ENCODE data around the gene RPS27L. TPM values are rescaled to one million over a fixed set of nuclear protein-coding genes. Genes with fewer than 3 reads are reported as not detected.
"Not testable (repeated sequence)": the region's sequence is repeated elsewhere in the genome, so short reads cannot be mapped to it uniquely, and the experiment has no call there.

RPS27L gene
- total RNA-seq, 1 experiment from 2014 or later = 72.8 TPM

- Histone ChIP-seq H3K4me2 (ENCODE audit: low read depth, low read length, poor library complexity, severe bottlenecking) (no peak overlapping the region), H3K9me2 (replicated peaks; ENCODE audit: insufficient read depth, low read length) (no peaks in the 10 kb centered on the region), H3K36me3 (ENCODE audit: insufficient read depth, low read length) (no peaks in the 10 kb centered on the region), H3K79me2 (ENCODE audit: low read length) (no peaks in the 10 kb centered on the region), H3K27ac (ENCODE audit: low read length) (no peak overlapping the region), H4K20me1 (ENCODE audit: insufficient read depth, low read depth, low read length) (no peaks in the 10 kb centered on the region), H3K4me1 (ENCODE audit: low read length) (no peaks in the 10 kb centered on the region), H3K9ac (ENCODE audit: low read length) (no peak overlapping the region), H2AFZ (ENCODE audit: low read length) (no peak overlapping the region), H3K9me3 (ENCODE audit: low read length) (peaks cover 5% of the 10 kb centered on the region; the same call in 1 of the 2 replicates), H3K27me3 (ENCODE audit: low read length) (no peaks in the 10 kb centered on the region), H3K4me3 (ENCODE audit: low read length) (no peak overlapping the region)
- no peak for DNase-seq
Measured at GRCh38 chr15:63109920-63110319, 47.4 kb downstream of the RPS27L start.

- DNase-seq = no peak
- Histone ChIP-seq H2AFZ (ENCODE audit: low read length) (no peak overlapping the region), H3K27me3 (ENCODE audit: low read length) (no peaks in the 10 kb centered on the region), H3K9me3 (ENCODE audit: low read length) (peaks cover 5% of the 10 kb centered on the region; the same call in 1 of the 2 replicates), H3K4me3 (ENCODE audit: low read length) (no peak overlapping the region), H3K4me1 (ENCODE audit: low read length) (no peaks in the 10 kb centered on the region), H3K9me2 (replicated peaks; ENCODE audit: insufficient read depth, low read length) (no peaks in the 10 kb centered on the region), H3K79me2 (ENCODE audit: low read length) (no peaks in the 10 kb centered on the region), H3K27ac (ENCODE audit: low read length) (no peak overlapping the region), H3K36me3 (ENCODE audit: insufficient read depth, low read length) (no peaks in the 10 kb centered on the region), H3K4me2 (ENCODE audit: low read depth, low read length, poor library complexity, severe bottlenecking) (no peak overlapping the region), H3K9ac (ENCODE audit: low read length) (no peak overlapping the region), H4K20me1 (ENCODE audit: insufficient read depth, low read depth, low read length) (no peaks in the 10 kb centered on the region)
Measured at GRCh38 chr15:63109498-63109897, 47.8 kb downstream of the RPS27L start.

- Histone ChIP-seq H3K27me3 (ENCODE audit: low read length) (no peaks in the 10 kb centered on the region), H4K20me1 (ENCODE audit: insufficient read depth, low read depth, low read length) (no peaks in the 10 kb centered on the region), H2AFZ (ENCODE audit: low read length) (no peak overlapping the region), H3K79me2 (ENCODE audit: low read length) (no peaks in the 10 kb centered on the region), H3K4me2 (ENCODE audit: low read depth, low read length, poor library complexity, severe bottlenecking) (no peak overlapping the region), H3K9ac (ENCODE audit: low read length) (no peak overlapping the region), H3K27ac (ENCODE audit: low read length) (no peak overlapping the region), H3K36me3 (ENCODE audit: insufficient read depth, low read length) (no peaks in the 10 kb centered on the region), H3K9me3 (ENCODE audit: low read length) (peaks cover 5% of the 10 kb centered on the region; the same call in 1 of the 2 replicates), H3K4me1 (ENCODE audit: low read length) (no peaks in the 10 kb centered on the region), H3K9me2 (replicated peaks; ENCODE audit: insufficient read depth, low read length) (no peaks in the 10 kb centered on the region), H3K4me3 (ENCODE audit: low read length) (no peak overlapping the region)
- no peak for DNase-seq
Measured at GRCh38 chr15:63107895-63108546, 49.3 kb downstream of the RPS27L start.

GRCh38 chr15:63105354-63105753 is 51.9 kb downstream of the RPS27L start:
- not testable (repeated sequence) for H3K79me2 ChIP-seq (ENCODE audit: low read length); H3K4me3 ChIP-seq (ENCODE audit: low read length); H4K20me1 ChIP-seq (ENCODE audit: insufficient read depth, low read depth, low read length); H3K9me3 ChIP-seq (ENCODE audit: low read length); H3K4me2 ChIP-seq (ENCODE audit: low read depth, low read length, poor library complexity, severe bottlenecking); H3K36me3 ChIP-seq (ENCODE audit: insufficient read depth, low read length); H3K9ac ChIP-seq (ENCODE audit: low read length); H2AFZ ChIP-seq (ENCODE audit: low read length); H3K27ac ChIP-seq (ENCODE audit: low read length); H3K27me3 ChIP-seq (ENCODE audit: low read length); H3K9me2 ChIP-seq (replicated peaks; ENCODE audit: insufficient read depth, low read length); H3K4me1 ChIP-seq (ENCODE audit: low read length)
- DNase-seq = peak; percentile 52

- H3K4me2 ChIP-seq (ENCODE audit: low read depth, low read length, poor library complexity, severe bottlenecking) = no peak overlapping the region
- H3K79me2 ChIP-seq (ENCODE audit: low read length) = no peaks in the 10 kb centered on the region
- H3K36me3 ChIP-seq (ENCODE audit: insufficient read depth, low read length) = no peaks in the 10 kb centered on the region
- no peak overlapping the region for H3K4me3 ChIP-seq (ENCODE audit: low read length)
- H3K9ac ChIP-seq (ENCODE audit: low read length) = no peak overlapping the region
- H4K20me1 ChIP-seq (ENCODE audit: insufficient read depth, low read depth, low read length) = no peaks in the 10 kb centered on the region
- H3K9me2 ChIP-seq (replicated peaks; ENCODE audit: insufficient read depth, low read length) = no peaks in the 10 kb centered on the region
- DNase-seq = no peak
- no peaks in the 10 kb centered on the region for H3K4me1 ChIP-seq (ENCODE audit: low read length)
- no peak overlapping the region for H3K27ac ChIP-seq (ENCODE audit: low read length)
- H3K27me3 ChIP-seq (ENCODE audit: low read length) = no peaks in the 10 kb centered on the region
- no peak overlapping the region for H2AFZ ChIP-seq (ENCODE audit: low read length)
- peaks cover 5% of the 10 kb centered on the region; the same call in 1 of the 2 replicates for H3K9me3 ChIP-seq (ENCODE audit: low read length)
Measured at GRCh38 chr15:63104727-63105126, 52.5 kb downstream of the RPS27L start.

GRCh38 chr15:63103416-63103815 is 53.9 kb downstream of the RPS27L start:
- no peak overlapping the region for H3K27ac ChIP-seq (ENCODE audit: low read length)
- no peaks in the 10 kb centered on the region for H3K9me2 ChIP-seq (replicated peaks; ENCODE audit: insufficient read depth, low read length)
- no peak overlapping the region for H3K4me2 ChIP-seq (ENCODE audit: low read depth, low read length, poor library complexity, severe bottlenecking)
- no peak overlapping the region for H2AFZ ChIP-seq (ENCODE audit: low read length)
- no peak for DNase-seq
- no peaks in the 10 kb centered on the region for H4K20me1 ChIP-seq (ENCODE audit: insufficient read depth, low read depth, low read length)
- no peaks in the 10 kb centered on the region for H3K36me3 ChIP-seq (ENCODE audit: insufficient read depth, low read length)
- H3K79me2 ChIP-seq (ENCODE audit: low read length) = no peaks in the 10 kb centered on the region
- H3K27me3 ChIP-seq (ENCODE audit: low read length) = no peaks in the 10 kb centered on the region
- H3K9ac ChIP-seq (ENCODE audit: low read length) = no peak overlapping the region
- H3K9me3 ChIP-seq (ENCODE audit: low read length) = peaks cover 5% of the 10 kb centered on the region; the same call in 1 of the 2 replicates
- no peak overlapping the region for H3K4me3 ChIP-seq (ENCODE audit: low read length)
- no peaks in the 10 kb centered on the region for H3K4me1 ChIP-seq (ENCODE audit: low read length)

GRCh38 chr15:63099581-63099980 is 57.7 kb downstream of the RPS27L start:
- not testable (repeated sequence) for H3K4me3 ChIP-seq (ENCODE audit: low read length); DNase-seq; H3K9me2 ChIP-seq (replicated peaks; ENCODE audit: insufficient read depth, low read length); H2AFZ ChIP-seq (ENCODE audit: low read length); H4K20me1 ChIP-seq (ENCODE audit: insufficient read depth, low read depth, low read length); H3K36me3 ChIP-seq (ENCODE audit: insufficient read depth, low read length); H3K4me1 ChIP-seq (ENCODE audit: low read length); H3K4me2 ChIP-seq (ENCODE audit: low read depth, low read length, poor library complexity, severe bottlenecking); H3K9ac ChIP-seq (ENCODE audit: low read length); H3K27me3 ChIP-seq (ENCODE audit: low read length); H3K9me3 ChIP-seq (ENCODE audit: low read length); H3K79me2 ChIP-seq (ENCODE audit: low read length); H3K27ac ChIP-seq (ENCODE audit: low read length)

GRCh38 chr15:63098901-63099300 is 58.4 kb downstream of the RPS27L start:
- not testable (repeated sequence) for H3K27ac ChIP-seq (ENCODE audit: low read length); H3K9me2 ChIP-seq (replicated peaks; ENCODE audit: insufficient read depth, low read length); H3K36me3 ChIP-seq (ENCODE audit: insufficient read depth, low read length); H2AFZ ChIP-seq (ENCODE audit: low read length); H3K4me2 ChIP-seq (ENCODE audit: low read depth, low read length, poor library complexity, severe bottlenecking); H3K4me3 ChIP-seq (ENCODE audit: low read length); H3K27me3 ChIP-seq (ENCODE audit: low read length); H4K20me1 ChIP-seq (ENCODE audit: insufficient read depth, low read depth, low read length); H3K9ac ChIP-seq (ENCODE audit: low read length); H3K9me3 ChIP-seq (ENCODE audit: low read length); DNase-seq; H3K79me2 ChIP-seq (ENCODE audit: low read length); H3K4me1 ChIP-seq (ENCODE audit: low read length)

Measured in Karpas-422 (cell line).